M059J (cell line): Measurements from ENCODE around the gene RNF144A. TPM values are rescaled to one million over a fixed set of nuclear protein-coding genes. Genes with fewer than 3 reads are reported as not detected.
"Not testable (repeated sequence)": the region's sequence is repeated elsewhere in the genome, so short reads cannot be mapped to it uniquely, and the experiment has no call there.

Experiments used
- DNase-seq: peaks from one replicate; pipeline ENCODE4 v3.0.0-alpha.2; 2012; ENCODE audit warnings: low read depth
- total RNA-seq: library from RNA; depleted of rRNA; stranded (reverse); fragments of >200 nt; shearing (Covaris generic); gene quantifications from 2 replicates; pipeline ENCODE4 v1.2.3, GENCODE V29; 2014

RNF144A gene
- total RNA-seq, 1 experiment from 2014 or later, result 3.5 TPM

- no peak for DNase-seq
These were observed 54.3 kb downstream of the RNF144A start for GRCh38 chr2:6971502-6971901.

GRCh38 chr2:6972067-6972710, 55.0 kb downstream of the RNF144A start:
- no peak for DNase-seq

GRCh38 chr2:6973895-6974545, 56.8 kb downstream of the RNF144A start:
- DNase-seq, result peak; percentile 32

- peak; percentile 46 for DNase-seq
These were observed 58.8 kb downstream of the RNF144A start for GRCh38 chr2:6975988-6976387.

- DNase-seq, result peak; percentile 47
These were observed 60.0 kb downstream of the RNF144A start for GRCh38 chr2:6977113-6977741.

- no peak for DNase-seq
These were observed 60.6 kb downstream of the RNF144A start for GRCh38 chr2:6977786-6978185.

- no peak for DNase-seq
These were observed 61.8 kb downstream of the RNF144A start for GRCh38 chr2:6978991-6979390.

GRCh38 chr2:6982449-6982848, 65.2 kb downstream of the RNF144A start:
- DNase-seq, result no peak

- DNase-seq, result no peak
These were observed 65.8 kb downstream of the RNF144A start for GRCh38 chr2:6982934-6983589.

- DNase-seq, result no peak
These were observed 69.2 kb downstream of the RNF144A start for GRCh38 chr2:6986301-6986911.

- no peak for DNase-seq
These were observed 69.7 kb downstream of the RNF144A start for GRCh38 chr2:6986912-6987361.

GRCh38 chr2:6990871-6991270, 73.7 kb downstream of the RNF144A start:
- DNase-seq, result no peak

GRCh38 chr2:6992794-6993228, 75.6 kb downstream of the RNF144A start:
- no peak for DNase-seq

GRCh38 chr2:6993229-6993640, 76.0 kb downstream of the RNF144A start:
- DNase-seq, result no peak

- DNase-seq, result no peak
These were observed 76.7 kb downstream of the RNF144A start for GRCh38 chr2:6993936-6994335.

- no peak for DNase-seq
These were observed 77.4 kb downstream of the RNF144A start for GRCh38 chr2:6994536-6995128.

- no peak for DNase-seq
These were observed 78.3 kb downstream of the RNF144A start for GRCh38 chr2:6995391-6996097.

GRCh38 chr2:6999211-6999877, 82.1 kb downstream of the RNF144A start:
- no peak for DNase-seq

- DNase-seq, result not testable (repeated sequence)
These were observed 84.2 kb downstream of the RNF144A start for GRCh38 chr2:7001395-7001794.

- DNase-seq, result no peak
These were observed 86.7 kb downstream of the RNF144A start for GRCh38 chr2:7003895-7004294.
